22Rv1 (cell line): ENCODE results near the gene OR2B3.

Experiments
- CTCF ChIP-seq: fragments of 450-650 bp; IDR thresholded peaks from 2 replicates; pipeline ENCODE4 v1.5.1; 2017; ENCODE audit warnings: mild to moderate bottlenecking
- ZFX ChIP-seq: fragments of 450-650 bp; IDR thresholded peaks from 2 replicates; pipeline ENCODE4 v1.6.1; 2017; ENCODE audit warnings: antibody characterized with exemption, borderline replicate concordance

DNA sequence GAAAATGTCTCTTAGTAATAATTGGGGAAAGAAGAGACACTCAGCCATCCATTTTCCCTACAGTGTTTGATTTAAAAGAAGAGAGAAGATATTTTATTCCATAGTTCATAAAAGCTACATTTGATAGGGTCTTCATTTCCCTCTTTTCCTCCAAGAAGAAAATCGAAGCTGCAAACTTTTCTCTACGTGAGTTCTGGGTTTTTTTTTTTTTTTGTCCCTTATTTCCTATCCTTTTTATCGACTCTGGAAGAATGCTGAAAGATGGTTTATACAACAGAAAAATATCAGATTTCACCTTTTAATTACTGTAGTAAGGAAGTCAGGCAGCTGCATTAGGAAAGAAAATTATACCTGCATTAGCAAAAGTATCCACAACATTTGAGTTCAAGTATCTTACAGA, 12.1 kb upstream of the OR2B3 start, which contains the start of gene OR2J1:
- TF ChIP-seq CTCF, result no peak
- TF ChIP-seq ZFX, result no peak
